CD4-positive, alpha-beta T cell treated with Interferon gamma for 1 hour (primary cell): ENCODE measurements around the gene TMEM250.

Experiments
- DNase-seq: peaks from one replicate; pipeline ENCODE4 v3.0.0-alpha.2; 2020

TMEM250 gene

DNA sequence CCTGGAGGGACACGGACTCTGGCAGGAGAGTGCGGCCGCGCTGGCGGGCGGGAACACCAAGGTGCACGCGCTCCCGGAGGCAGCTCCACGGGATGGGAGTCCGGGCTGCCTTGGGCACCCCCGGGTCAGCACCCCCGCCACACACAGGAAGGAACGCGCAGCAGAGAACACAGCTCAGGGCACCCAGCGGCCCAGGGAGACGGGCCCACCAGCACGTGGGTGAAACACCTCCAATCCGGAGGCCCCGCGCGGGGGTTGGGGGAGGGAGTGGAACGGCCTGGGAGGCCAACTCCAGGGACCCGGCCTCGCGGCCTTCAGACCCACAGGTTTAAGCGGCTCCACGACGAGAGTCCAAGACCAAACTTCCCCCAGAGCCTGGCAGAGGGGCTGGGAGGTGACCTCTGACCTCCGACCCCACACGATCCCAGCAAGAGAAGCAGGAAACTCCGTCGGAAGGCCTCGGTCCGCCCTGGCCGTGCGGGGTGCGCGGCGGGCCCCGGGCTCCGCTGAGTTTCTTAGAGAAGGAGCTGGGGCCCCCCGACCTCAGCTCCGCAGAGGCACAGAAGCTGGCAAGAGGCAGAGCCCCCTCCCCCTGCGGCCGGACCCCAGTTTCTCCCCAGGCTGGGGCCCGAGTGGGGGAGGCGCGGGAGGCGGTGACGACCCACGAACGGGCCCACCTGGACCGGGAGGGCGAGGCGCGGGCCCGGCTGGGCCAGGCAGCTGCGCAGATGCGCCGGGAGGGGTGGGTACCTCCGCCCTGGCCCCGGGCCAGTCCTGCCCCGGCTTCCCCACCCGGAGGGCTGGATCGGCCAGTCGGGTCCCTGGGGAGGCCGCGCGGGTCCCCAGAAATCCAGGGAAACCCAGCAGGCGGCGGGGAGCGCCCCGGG lies 24.4 kb downstream of the TMEM250 start:
- peak; percentile 52 for DNase-seq

DNA sequence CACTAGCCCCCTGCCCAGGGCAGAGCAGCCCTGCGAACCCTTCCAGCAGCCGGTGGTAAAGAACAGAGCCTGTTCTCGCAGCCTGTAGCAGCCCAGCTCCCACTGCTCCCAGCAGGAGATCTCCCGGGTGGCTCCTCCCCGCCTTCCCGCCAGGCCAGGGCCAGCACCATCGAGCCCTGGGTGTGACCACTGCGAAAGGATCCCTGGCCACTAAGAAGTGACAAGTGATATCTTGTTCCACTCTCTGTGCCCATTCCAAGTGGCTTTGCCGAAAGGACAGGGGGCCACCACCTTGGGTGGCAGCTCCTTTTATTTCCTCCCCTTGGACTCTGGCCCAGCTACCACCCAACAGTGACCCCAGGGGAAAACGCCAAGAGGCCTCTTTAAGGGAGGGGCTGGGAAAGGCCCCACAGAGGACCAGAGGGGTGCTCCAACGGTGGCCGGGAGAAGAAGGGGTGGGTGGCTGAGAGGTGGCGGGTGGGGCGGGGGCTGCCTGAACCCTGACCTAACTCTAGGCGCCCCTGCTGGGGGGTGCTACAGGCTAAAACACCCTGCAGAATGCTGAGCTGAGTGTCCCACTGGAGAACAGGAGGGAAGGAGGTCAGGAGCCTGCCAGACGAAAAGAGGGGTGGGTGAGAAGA lies 25.2 kb downstream of the TMEM250 start:
- DNase-seq = no peak

DNA sequence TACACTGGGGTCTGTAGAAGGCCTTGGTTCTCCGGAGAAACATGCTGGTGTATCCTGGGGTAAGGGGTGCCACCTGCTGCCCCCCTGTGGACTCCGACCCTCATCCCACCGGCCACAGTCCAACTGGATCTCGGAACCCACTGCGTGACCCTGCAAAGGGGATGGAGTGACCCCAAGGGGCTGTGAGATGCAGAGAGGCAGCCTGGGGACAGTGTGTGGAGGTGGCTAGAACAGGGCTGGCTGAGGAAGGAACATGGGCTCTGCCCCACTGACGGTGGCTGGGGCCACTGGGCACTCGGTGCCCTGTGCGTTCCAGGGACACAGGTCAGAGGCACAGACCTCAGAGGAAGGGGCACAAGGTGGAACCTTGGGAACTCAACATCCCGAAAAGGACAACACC lies 25.9 kb downstream of the TMEM250 start:
- no peak for DNase-seq

DNA sequence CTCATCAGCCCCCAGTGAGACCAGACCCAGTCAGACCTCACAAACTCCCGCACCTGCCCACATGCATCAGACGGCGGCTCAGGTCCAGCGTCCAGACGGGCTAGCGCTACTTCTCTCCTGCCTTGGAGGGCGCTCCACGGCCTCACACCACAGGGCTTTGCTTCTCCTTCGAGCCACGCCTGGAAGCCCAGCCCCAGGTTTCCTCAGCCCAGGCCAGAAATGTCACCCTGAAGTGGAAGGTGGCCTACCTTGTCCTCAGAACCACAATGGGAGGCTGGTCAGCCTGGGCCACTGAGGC lies 26.4 kb downstream of the TMEM250 start:
- no peak for DNase-seq

DNA sequence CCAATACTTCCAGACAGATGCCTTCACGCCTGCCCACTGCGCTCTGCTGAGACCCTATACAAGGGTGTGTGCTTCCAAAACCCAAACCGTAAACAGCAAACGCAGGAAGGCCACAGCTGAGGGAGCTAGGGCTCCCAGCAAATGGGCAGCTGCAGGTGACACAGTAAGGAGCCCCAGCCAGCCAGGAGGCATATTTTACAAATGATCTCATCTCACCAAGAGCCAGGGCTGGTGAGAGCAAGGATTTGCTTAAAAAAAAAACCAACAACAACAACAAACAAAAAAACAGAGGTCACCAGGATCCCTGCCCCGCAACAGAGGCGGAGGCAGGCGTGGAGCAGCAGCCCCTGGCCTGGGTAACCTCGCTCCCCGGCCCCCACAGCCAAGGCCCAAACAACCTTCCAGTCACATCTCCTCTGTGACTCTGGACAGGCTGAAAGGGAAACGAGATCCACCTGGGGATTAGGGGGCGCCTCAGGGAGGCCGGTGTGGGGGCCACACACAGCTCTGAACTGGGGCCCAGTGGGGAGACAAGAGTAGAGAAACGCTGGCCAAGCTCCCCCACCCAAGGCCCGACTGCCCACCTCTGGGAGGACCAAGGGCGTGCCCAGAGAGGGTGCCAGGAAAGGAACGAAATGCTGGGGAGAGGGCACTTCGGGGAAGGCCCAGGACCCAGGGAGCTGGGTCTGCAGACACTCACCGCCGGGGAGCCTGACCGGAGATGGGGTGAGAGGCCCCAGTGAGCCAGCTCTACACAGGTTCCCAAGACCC lies 26.9 kb downstream of the TMEM250 start:
- no peak for DNase-seq

DNA sequence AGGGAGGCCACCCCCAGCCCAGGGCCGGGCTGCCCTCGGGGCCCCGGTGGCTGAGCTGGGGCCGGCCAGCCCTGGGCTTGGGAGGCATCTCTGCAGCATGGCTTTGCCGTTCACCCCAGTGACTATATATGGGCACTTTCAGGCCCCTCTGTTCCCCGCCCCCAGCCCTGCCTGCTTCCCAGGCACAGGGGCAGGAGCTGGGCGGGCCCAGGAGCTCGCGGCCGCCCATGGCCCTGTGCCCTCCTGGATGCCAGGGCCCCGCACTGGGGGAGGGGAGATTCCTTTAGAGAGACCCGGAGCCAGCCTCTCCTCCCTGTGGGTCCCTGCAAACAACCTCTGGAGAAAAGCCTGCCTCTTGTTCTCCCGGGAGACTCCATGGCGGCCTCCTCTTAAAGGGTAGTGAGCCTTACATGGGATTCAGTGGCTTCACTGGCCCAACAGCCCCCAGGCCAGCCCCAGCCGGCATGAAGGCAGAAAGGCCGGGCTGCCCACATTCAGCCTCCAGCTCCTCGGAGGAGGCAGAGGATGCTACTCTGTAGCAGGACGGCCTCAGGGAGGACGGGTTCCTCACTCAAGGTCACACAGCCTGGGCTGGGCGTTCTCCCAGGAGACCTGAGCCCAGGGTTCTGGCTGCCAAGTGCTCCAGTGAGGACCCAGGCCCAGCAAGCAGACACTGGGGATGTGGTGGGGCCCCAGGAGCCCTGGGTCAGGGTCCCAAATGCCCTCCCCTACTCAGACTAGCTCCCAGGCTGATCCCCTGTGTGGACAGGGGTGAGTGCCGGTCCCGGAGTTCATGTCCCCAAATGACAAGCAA lies 27.7 kb downstream of the TMEM250 start:
- DNase-seq = no peak

DNA sequence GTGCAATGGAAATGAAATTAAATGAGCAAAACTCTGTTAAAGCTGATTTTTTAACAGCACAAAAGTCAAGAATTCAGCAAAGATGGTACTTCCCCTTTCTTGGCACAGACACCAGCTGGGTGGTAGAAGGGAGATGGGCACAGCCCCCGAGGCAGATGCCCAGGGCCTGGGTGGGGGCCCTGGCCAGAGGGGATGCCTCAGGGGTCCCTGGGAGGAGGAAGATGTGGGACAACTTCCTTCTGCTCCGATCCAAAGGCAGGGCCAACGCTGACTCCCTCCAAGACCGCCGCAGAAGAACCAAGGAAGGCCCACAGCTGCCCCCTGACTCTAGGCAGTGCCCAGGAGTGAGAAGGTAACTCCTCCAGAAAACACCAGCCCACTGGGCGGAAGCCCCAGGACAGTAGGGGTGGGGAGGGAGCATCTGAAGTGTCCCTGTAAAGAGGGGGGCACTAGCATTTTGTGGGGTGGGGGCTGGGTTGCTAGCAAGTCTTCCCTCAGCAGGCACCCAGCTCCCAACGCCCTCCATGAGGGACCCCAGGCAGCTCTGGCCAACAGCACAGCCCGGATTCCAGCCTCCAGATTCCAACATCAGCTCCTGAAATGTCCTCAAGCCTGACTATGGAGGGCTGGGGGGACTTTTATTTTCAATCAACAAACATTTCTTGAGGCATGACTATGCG lies 28.5 kb downstream of the TMEM250 start:
- DNase-seq = no peak

DNA sequence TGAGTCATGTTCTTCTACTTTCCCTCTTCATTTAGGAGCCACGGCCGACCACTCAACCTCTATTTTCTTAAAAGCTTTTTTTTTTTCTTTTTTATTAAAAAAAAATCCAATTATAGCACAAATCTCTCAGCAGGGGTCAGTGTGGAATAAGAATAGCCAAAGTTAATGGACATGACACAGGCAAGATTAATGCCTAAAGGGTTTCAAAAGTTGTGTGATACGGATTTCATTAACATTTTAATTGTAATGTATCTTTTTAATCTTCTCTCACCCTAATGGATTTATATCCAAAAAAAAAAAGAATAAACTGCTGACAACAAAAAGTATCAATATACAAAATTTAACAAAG lies 29.0 kb downstream of the TMEM250 start:
- no peak for DNase-seq

DNA sequence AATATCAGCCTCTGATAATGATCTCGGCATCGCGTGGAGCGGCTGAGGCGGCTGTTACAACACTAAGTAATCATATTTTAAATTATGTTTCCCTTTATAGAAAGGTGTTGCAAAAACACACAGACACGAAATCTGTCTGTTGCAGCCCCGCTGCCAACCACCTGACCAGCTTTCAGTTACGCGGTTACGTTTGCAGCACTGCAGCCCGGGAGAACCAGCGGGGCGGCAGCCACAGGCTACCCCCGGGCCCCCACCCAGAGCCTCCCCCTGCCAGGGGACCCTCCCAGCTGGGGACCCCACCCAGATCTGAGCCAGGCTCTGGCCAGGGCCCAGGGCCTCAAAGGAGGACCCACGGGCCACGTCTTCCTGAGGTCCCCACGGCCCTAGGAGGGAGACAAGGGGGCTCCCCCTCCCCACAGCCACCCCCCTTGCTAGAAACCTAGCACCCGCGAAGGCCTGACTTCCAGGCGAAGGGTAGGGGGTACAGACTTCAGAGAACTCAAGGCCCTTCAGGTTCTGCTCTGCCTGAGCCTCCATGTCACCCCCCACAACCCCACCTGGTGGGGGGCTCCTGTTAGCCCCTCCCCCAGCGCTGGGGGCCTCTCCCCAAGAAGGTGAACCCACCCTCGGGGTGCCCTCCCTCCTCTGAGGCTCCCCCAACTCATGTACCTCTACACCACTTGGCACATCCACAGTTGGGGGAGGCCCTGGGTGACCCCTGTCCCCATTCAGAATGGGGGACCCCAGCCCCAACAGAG lies 29.6 kb downstream of the TMEM250 start:
- no peak for DNase-seq

DNA sequence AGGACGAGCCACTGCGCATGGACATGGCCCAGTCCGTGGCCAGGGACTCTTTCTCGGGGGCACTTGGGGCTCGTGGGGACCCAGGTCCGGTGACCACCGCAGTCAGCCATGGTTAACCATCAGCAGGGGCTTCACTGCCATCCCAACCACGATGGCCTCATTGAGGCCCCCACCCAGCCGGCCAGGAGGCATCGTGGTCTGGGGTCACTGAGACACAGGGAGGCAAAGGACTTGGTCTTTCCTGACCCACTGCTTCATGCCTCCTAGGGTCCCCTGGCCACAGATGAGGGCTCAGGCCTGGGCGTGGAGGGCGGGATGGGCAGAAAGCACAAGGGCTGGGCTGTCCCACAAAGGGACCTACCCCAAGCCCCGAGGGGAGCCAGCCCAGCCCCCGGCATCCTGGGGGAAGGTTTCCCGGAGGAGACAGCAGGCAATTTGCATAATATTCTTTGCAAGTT lies 30.2 kb downstream of the TMEM250 start:
- no peak for DNase-seq

DNA sequence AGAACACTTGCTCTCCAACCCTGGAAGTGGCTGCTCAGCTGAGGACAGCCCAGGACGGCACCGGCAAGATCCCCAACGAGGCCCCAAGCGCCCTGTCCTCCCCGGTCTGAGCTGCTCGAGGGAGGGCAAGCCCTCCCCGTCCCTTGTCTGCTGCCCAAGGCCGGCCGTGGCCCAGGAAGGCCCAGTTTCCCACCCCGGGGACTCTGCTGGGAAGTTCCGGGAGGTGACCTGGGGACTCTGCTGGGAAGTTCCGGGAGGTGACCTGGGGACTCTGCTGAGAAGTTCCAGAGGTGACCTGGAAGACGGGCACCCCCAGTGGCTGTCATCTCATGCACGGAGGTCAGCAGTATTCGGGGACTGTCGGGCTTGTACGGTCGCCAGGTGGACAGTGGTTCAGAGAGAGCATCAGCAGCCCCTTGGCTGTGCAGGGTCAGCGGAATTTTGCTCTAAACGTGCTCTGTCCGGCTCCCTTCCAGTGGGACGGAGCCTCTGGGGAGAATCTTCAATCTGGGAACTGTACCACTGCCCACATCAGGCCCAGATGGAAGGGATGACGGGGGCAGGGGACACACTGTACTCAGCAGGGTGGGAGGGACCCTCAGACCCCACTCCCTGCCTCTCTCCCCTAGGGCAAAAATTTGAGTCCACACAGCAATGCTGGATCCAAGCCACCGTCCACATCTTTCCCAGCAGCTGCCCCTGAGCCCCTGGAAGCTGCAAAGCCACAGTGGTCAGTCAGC lies 30.8 kb downstream of the TMEM250 start:
- no peak for DNase-seq

DNA sequence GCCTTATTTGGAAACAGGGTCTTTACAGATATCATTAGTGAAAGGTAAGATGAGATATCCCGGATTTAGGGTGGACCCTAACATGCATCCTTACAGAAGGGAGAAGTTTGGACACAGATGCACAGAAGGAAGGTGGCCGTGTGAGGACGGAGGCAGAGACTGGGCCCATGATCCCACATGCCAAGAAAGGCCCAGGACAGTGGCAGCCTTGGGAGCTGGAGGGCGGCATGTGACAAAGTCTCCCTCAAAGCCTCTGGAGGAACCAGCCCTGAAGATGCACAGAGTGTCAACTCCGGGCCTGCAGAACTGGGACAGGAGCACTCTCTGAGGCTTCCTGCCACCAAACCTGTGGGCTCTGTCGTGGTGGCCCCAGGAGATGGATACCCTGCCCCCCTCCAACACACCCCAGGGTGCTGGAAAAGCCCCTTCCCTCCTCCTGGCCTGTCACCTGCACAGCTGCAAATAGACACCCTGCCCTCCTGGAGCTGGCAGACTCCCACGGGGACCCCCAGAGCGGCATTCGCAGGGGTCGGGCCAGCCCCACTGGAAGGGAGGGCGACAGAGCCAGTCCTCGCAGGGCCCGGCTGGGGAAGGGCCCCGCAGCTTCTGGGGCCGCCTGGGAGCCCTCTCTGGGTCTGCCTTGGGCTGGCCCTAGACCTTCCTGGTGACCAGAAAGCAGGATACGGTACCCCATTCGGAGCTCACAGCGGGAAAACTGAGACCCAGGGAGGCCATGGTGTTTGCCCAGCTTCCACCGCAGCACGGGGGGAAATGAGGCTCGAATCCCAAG lies 31.5 kb downstream of the TMEM250 start:
- no peak for DNase-seq

DNA sequence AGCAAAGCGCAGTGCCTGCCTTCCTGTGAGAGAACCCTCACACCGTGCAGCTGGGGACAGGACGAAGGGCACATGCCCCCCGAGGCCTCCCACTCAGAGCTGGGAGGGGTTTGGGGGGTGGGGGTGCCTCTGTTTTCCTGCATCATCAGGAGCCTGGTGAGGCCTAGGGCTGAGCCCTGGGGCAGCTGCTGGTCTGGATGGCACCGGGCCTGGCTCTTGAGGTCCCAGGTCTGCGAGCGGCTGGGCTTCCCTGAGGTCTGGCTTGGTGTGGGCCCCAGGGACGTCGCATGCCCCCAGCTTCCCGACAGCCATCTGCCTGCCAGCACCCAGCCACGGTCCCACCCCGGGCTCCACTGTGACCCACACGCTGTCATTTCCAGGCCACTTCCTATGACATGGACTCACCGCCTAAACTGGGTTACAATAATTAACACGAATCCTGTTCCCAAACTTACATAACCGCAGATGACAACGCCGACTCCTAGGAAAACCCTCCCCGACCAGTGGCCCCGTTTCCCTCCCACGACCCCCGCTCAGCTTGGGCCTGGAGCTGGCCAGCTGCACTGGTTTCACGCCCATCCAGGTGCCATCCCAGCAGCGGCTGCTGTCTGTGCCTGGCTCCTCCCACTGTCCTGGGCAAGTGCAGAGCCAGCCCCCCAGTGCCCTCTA lies 32.3 kb downstream of the TMEM250 start:
- DNase-seq = no peak

DNA sequence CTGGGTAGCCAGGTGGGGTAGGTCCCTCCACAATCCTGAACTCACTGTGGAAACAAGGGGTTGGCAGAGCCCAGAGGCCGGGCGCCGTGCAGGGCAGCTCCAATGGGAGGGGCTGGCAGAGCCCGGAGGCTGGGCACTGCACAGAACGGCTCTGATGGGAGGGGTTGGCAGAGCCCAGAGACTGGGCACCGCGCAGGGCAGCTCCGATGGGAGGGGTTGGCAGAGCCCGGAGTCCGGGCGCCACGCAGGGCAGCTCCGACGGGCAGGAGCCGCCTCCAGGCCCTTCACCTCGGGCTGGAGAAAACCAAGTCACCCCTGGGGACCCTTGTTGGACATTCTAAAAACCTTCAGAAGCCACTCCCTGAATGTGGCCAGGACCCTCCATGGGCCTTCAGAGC lies 32.9 kb downstream of the TMEM250 start:
- DNase-seq = no peak

DNA sequence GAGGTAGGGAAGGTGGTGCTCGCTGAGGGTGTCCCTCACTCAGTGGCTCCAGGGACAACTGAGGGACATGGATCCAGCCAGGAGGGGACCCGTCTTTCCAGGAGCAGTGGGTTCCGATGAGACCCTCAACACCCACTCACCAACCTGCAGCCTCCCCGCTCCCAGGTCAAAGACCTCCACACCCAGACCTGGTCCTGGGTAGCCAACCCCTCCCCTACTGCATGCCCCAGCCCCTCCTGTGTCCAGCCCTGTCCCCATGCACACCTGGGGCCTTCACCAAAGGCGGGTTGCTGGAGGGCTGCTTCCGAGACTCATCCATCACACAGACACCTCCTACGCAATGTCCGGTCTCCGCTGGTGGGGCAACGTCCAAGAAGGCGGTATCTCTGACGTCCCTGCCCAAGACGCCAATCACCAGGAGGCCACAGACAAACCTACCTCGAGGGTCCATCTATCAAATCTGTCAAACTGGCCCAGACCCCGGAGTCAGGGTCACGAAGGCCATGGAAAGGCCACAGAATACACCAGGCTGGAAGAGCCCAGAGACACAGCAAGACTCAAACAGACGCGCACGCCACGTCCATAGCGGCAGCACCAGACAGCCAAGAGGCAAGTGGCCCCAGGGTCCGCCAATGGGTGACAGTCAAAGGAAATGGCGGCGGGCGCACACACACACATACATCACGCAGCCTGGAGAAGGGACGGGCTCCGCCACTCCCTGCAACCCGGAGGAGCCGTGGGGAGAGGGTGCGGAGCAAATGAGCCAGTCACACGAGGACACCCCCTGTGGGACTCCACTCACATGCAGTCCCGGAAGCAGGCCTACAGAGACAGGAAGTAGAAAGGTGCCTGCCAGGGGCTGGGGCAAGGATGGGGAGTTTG lies 34.4 kb downstream of the TMEM250 start:
- DNase-seq = no peak

DNA sequence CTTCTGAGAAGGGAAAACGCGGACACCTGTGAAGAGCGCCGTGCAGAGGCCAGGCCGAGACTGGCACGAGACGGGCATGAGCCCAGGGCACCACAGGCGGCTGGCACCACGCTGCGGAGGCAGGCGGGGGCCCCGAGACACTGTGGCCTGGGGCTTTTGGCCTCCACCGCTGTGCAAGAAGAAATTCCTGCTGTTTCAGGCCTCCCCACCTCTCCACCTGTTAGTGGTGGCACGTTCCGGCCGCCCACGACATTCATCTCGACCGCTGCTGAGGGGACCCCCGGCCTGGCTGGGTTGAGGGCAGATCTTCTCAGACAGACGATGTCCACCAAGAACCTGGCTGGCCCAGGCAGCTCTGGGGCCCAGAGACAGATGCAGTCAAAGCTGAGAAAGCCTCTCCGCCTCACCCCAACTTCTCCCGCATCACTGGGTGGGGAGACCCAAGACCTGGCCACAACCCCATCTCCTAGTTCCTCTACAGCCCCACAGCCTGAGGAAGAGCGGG lies 35.1 kb downstream of the TMEM250 start:
- no peak for DNase-seq

DNA sequence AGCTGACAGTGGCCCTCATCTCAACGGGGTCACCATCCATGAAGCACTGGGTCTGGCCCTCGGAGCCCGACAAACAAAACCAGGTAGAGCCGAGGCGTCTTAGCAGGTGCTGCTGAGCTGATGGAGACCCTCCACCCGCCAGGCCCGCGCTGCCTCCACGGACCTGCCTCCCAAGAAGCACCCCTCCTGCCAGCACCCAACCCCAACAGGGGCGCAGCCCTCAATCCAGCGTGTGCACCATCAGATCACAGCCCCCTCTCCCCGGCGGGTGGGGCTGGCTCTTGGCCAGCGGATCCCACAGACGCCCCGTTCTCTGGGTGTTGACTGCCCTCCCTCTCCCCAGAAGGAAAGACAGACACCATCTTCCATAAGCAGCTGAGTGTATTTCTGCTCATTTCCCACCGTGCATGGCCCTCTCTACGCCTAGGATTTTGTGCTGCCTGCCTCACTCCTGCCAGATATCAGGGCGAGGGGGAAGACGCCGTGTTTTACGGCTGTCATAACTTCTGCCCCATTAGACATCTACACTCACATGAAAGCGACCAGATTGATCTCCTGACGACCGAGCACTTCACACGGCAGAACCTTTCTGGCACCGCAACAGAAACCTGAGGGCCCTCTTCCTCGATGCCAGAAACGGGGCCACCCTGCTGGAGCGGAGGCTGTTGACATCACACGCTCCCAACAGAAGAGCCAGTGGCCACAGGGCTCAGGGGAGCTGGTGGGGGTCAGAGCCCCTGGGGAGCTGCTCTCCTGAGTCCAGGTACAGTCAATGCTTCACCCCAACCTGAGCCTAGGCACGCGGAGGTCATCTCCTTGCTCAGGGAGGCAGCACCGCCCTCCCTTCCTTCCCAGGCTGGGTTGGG lies 35.9 kb downstream of the TMEM250 start:
- DNase-seq = no peak
